ENCODE data around the gene BRSK2.
"Not testable (repeated sequence)": the region's sequence is repeated elsewhere in the genome, so short reads cannot be mapped to it uniquely, and the experiment has no call there.

Gene BRSK2

GRCh38 chr11:1389932-1390568, at the start of gene BRSK2:
BRSK2 (plus strand) TSS chr11:1389934; CDS start chr11:1390285, 351 bp downstream.
- DNase-seq (ENCODE audit: low read depth in 2 of 2) = no peak

GRCh38 chr11:1340111-1340510, 49.6 kb upstream of the BRSK2 start:
- no peak for DNase-seq (ENCODE audit: low read depth in 2 of 2)

- not testable (repeated sequence) for DNase-seq (ENCODE audit: low read depth in 2 of 2)
Measured at GRCh38 chr11:1341226-1341625, 48.5 kb upstream of the BRSK2 start.

- no peak for DNase-seq (ENCODE audit: low read depth in 2 of 2)
Measured at GRCh38 chr11:1341928-1342524, 47.7 kb upstream of the BRSK2 start.

GRCh38 chr11:1342946-1343345, 46.8 kb upstream of the BRSK2 start:
- no peak for DNase-seq (ENCODE audit: low read depth in 2 of 2)

GRCh38 chr11:1343391-1344055, 46.2 kb upstream of the BRSK2 start:
- DNase-seq (ENCODE audit: low read depth in 2 of 2) = no peak

GRCh38 chr11:1344056-1344635, 45.6 kb upstream of the BRSK2 start:
- no peak for DNase-seq (ENCODE audit: low read depth in 2 of 2)

- DNase-seq (ENCODE audit: low read depth in 2 of 2) = no peak
Measured at GRCh38 chr11:1345737-1346513, 43.8 kb upstream of the BRSK2 start.

GRCh38 chr11:1346669-1347390, 42.9 kb upstream of the BRSK2 start:
- no peak for DNase-seq (ENCODE audit: low read depth in 2 of 2)

GRCh38 chr11:1347411-1347999, 42.2 kb upstream of the BRSK2 start:
- DNase-seq (ENCODE audit: low read depth in 2 of 2) = not testable (repeated sequence)

- DNase-seq (ENCODE audit: low read depth in 2 of 2) = no peak
Measured at GRCh38 chr11:1348146-1348795, 41.5 kb upstream of the BRSK2 start.

GRCh38 chr11:1348796-1349326, 40.9 kb upstream of the BRSK2 start:
- no peak for DNase-seq (ENCODE audit: low read depth in 2 of 2)

GRCh38 chr11:1349327-1350041, 40.2 kb upstream of the BRSK2 start:
- no peak for DNase-seq (ENCODE audit: low read depth in 2 of 2)

GRCh38 chr11:1350086-1350725, 39.5 kb upstream of the BRSK2 start:
- DNase-seq (ENCODE audit: low read depth in 2 of 2) = no peak

- no peak for DNase-seq (ENCODE audit: low read depth in 2 of 2)
Measured at GRCh38 chr11:1351278-1351937, 38.3 kb upstream of the BRSK2 start.

GRCh38 chr11:1352696-1353382, 36.9 kb upstream of the BRSK2 start:
- DNase-seq (ENCODE audit: low read depth in 2 of 2) = no peak

GRCh38 chr11:1353383-1354124, 36.2 kb upstream of the BRSK2 start:
- no peak for DNase-seq (ENCODE audit: low read depth in 2 of 2)
